ENCODE measurements around the gene RHEB. TPM values are rescaled to one million over a fixed set of nuclear protein-coding genes. Genes with fewer than 3 reads are reported as not detected.

The RHEB gene
- total RNA-seq, 4 donors from 2014 or later, result 34.7 to 46.9 (median 41.5) TPM

DNA sequence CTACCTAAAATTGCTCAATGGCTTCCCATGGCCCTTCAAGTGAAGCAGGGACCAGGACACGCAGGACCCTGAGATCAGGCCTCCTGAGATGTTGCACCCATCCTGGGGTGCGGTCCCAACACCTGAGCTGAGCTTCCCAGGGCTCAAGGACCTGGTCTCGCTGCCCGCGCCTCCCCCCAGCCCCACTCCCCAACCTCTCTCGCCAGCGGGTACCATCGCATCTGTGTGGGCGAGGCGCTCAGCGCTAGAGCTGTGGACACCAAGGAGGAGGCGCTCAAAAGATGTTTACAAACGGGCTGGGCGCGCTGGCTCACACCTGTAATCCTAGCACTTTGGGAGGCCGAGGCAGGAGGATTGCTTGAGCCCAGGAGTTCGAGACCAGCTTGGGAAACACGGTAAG, 72.4 kb downstream of the RHEB start:
- H3K27ac ChIP-seq, result no peak overlapping the region
- no peaks in the 10 kb centered on the region for H3K27me3 ChIP-seq
- TF ChIP-seq, protein P1, sequence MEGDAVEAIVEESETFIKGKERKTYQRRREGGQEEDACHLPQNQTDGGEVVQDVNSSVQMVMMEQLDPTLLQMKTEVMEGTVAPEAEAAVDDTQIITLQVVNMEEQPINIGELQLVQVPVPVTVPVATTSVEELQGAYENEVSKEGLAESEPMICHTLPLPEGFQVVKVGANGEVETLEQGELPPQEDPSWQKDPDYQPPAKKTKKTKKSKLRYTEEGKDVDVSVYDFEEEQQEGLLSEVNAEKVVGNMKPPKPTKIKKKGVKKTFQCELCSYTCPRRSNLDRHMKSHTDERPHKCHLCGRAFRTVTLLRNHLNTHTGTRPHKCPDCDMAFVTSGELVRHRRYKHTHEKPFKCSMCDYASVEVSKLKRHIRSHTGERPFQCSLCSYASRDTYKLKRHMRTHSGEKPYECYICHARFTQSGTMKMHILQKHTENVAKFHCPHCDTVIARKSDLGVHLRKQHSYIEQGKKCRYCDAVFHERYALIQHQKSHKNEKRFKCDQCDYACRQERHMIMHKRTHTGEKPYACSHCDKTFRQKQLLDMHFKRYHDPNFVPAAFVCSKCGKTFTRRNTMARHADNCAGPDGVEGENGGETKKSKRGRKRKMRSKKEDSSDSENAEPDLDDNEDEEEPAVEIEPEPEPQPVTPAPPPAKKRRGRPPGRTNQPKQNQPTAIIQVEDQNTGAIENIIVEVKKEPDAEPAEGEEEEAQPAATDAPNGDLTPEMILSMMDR (IDR thresholded peaks at IDR 0.05), result no peak
- TF ChIP-seq POLR2A (IDR thresholded peaks at IDR 0.05), result no peak
- no peaks in the 10 kb centered on the region for H3K36me3 ChIP-seq
- no peaks in the 10 kb centered on the region for H3K9me3 ChIP-seq
- DNase-seq, result no peak
- H3K4me1 ChIP-seq, result peaks cover 0 to 7% (median 0%) of the 10 kb centered on the region in 4 donors
- H3K4me3 ChIP-seq, result no peak overlapping the region

DNA sequence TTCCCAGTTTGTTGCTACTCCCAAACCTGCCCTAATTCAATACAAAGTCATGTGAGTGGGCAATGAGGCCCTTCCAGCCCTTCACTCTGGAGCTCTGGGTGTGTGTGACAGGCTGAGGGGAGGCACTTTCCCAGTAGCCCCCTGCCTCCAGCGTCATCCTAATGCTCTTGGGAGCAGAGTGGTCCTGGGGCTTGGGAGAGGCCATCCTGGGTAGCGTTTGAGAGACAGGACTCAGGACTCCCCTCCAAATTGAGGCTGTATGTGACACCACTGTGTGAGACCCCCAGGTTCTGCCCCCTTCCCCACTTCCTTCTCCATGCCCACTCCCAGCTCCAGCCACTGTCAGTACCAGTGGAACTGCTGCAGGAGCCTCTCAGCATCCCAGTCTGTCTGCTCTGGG, 73.3 kb downstream of the RHEB start:
- Histone ChIP-seq H3K4me3 (no peak overlapping the region), H3K27ac (no peak overlapping the region), H3K36me3 (no peaks in the 10 kb centered on the region), H3K27me3 (no peaks in the 10 kb centered on the region), H3K9me3 (no peaks in the 10 kb centered on the region), H3K4me1 (peaks cover 0 to 7% (median 0%) of the 10 kb centered on the region in 4 donors)
- TF ChIP-seq, protein P1 (IDR thresholded peaks at IDR 0.05), result no peak
- no peak for TF ChIP-seq POLR2A (IDR thresholded peaks at IDR 0.05)
- no peak for DNase-seq

DNA sequence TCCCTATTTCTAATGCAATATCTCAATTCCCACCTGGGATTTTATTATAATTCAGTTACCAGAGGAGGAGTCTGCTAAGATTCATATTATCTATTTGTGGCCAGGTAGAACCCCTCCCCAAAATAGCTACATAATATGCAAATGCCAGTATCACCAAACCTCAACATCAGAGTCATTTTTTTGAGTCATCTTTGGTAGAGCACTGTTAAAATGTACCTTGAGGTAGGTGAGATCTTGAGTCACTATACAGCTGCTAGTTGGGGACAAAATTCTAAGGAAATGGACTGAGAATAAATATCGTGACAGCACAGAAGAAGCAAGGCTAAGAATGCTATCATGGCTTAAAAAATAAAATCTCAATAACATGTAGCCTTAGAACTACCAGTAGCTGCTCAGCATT, 75.1 kb downstream of the RHEB start:
- Histone ChIP-seq H3K4me1 (peaks cover 0 to 23% (median 0%) of the 10 kb centered on the region in 4 donors), H3K4me3 (no peak overlapping the region), H3K36me3 (no peaks in the 10 kb centered on the region), H3K27me3 (no peaks in the 10 kb centered on the region), H3K27ac (no peak overlapping the region), H3K9me3 (no peaks in the 10 kb centered on the region)
- no peak for TF ChIP-seq POLR2A (IDR thresholded peaks at IDR 0.05)
- TF ChIP-seq, protein P1 (IDR thresholded peaks at IDR 0.05), result no peak
- no peak for DNase-seq

DNA sequence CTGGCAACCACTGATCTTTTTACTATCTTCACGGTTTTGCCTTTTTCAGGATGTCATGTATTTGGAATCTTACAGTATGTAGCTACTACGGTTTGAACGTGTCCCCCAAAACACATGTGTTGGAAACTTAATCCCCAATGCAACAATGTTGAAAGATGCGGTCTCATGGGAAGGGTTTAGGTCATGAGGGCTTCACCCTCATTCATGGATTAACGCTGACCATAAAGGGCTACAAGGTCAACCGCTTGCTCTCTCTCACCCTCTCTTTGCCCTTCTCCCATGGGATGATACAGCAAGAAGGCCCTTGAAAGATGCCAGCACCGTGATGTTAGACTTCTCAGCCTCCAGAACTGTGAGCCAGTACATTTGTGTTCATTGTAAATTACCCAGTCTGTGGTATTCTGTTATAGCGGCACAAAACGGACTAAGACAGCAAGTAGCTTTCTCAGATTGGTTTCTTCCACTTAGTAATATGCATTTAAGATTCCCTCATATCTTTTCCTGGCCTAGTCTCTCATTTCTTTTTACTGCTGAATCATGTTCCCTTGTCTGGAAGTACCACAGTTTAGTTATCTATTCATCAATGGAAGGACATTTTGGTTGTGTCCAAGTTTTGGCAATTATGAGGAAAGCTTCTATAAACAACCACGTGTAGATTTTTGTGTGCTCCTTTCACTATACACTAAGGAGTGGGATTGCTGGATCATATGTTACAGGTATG, 76.8 kb downstream of the RHEB start:
- Histone ChIP-seq H3K36me3 (no peaks in the 10 kb centered on the region), H3K27me3 (no peaks in the 10 kb centered on the region), H3K27ac (no peak overlapping the region), H3K9me3 (no peaks in the 10 kb centered on the region), H3K4me3 (no peak overlapping the region), H3K4me1 (peaks cover 0 to 20% (median 0%) of the 10 kb centered on the region in 4 donors)
- TF ChIP-seq, protein P1 (IDR thresholded peaks at IDR 0.05), result no peak
- no peak for TF ChIP-seq POLR2A (IDR thresholded peaks at IDR 0.05)
- DNase-seq, result no peak

DNA sequence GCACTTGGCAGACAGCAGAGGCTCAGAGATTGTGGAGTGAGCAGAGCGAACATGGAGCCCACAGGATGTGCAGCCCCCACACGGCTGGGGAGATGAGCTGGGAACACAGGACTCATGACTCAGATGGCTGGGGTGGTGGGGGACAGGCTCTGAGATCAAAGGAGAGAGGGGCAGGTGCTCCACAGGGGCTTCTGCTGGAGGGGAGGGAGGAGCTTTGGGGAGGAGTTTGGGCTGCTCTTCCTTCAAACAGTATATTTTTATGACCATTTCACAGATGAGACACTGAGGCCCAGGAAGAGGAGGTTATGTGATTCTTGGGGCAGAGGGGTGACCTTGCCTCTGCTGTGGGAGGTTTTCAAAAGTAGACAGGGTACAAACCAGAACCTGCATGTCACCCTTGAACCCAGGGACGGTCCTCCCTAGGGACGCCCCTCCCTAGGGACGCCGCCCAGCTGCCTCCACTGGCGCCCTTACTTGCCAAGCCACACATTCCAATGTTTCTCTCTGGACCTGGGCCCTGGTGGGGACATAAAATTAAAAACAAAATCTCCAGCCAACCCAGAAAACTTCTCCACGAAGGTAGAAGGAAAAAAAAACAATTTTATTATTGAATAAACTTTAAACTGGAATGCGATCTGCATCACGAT, 78.8 kb downstream of the RHEB start:
- no peaks in the 10 kb centered on the region for H3K36me3 ChIP-seq
- no peak for TF ChIP-seq POLR2A (IDR thresholded peaks at IDR 0.05)
- TF ChIP-seq, protein P1 (IDR thresholded peaks at IDR 0.05), result no peak
- no peak overlapping the region for H3K4me3 ChIP-seq
- H3K9me3 ChIP-seq, result no peaks in the 10 kb centered on the region
- no peaks in the 10 kb centered on the region for H3K27me3 ChIP-seq
- no peak for DNase-seq
- peak overlapping the region in 1 of 4 donors; percentile 19 for H3K27ac ChIP-seq
- H3K4me1 ChIP-seq, result peaks cover 0 to 19% (median 0%) of the 10 kb centered on the region in 4 donors

Measured in Peyer's patch (tissue), 4 donors.